Hindlimb muscle (tissue), 1 donor: ENCODE measurements around the gene TEDC2. TPM values are rescaled to one million over a fixed set of nuclear protein-coding genes. Genes with fewer than 3 reads are reported as not detected.

Experiments used
- DNase-seq: peaks from one replicate; pipeline ENCODE4 v3.0.0-alpha.2; 2013
- polyA plus RNA-seq: library from polyadenylated mRNA; unstranded; fragments of 120-200 nt; gene quantifications from one replicate; pipeline ENCODE4 v1.2.1, GENCODE V29; 2013; ENCODE audit not compliant: insufficient read length

The TEDC2 gene
- polyA plus RNA-seq, 1 donor = 5.6 TPM

GRCh38 chr16:2466667-2467527 is 7.0 kb downstream of the TEDC2 start:
- no peak for DNase-seq

GRCh38 chr16:2467528-2468232 is 7.8 kb downstream of the TEDC2 start:
- DNase-seq = peak; percentile 92

- DNase-seq = peak; percentile 52
Measured at GRCh38 chr16:2468233-2468724, 8.4 kb downstream of the TEDC2 start.

- DNase-seq = no peak
Measured at GRCh38 chr16:2468725-2469398, 9.0 kb downstream of the TEDC2 start.

- no peak for DNase-seq
Measured at GRCh38 chr16:2469399-2470233, 9.7 kb downstream of the TEDC2 start.

- no peak for DNase-seq
Measured at GRCh38 chr16:2470234-2470601, 10.3 kb downstream of the TEDC2 start.

- no peak for DNase-seq
Measured at GRCh38 chr16:2470603-2471015, 10.7 kb downstream of the TEDC2 start.

GRCh38 chr16:2471016-2471652 is 11.2 kb downstream of the TEDC2 start, which contains the start of gene NTN3:
Gene NTN3 (plus strand): TSS chr16:2471297. CDS start chr16:2471702, 405 bp downstream.
- DNase-seq = peak; percentile 67

GRCh38 chr16:2471653-2472487 is 12.0 kb downstream of the TEDC2 start:
- DNase-seq = no peak

- DNase-seq = no peak
Measured at GRCh38 chr16:2472488-2472864, 12.6 kb downstream of the TEDC2 start.

- no peak for DNase-seq
Measured at GRCh38 chr16:2472885-2473445, 13.1 kb downstream of the TEDC2 start.

- no peak for DNase-seq
Measured at GRCh38 chr16:2473446-2473926, 13.6 kb downstream of the TEDC2 start.

GRCh38 chr16:2473999-2474876 is 14.3 kb downstream of the TEDC2 start:
- DNase-seq = peak; percentile 51

- DNase-seq = peak; percentile 92
Measured at GRCh38 chr16:2474877-2475412, 15.0 kb downstream of the TEDC2 start, which contains the start of gene TBC1D24. Gene TBC1D24 (plus strand): TSS chr16:2475127. CDS start chr16:2496149, 21,022 bp downstream.

GRCh38 chr16:2475413-2476344 is 15.8 kb downstream of the TEDC2 start:
- DNase-seq = no peak

GRCh38 chr16:2476345-2476720 is 16.4 kb downstream of the TEDC2 start:
- DNase-seq = no peak

GRCh38 chr16:2476741-2477140 is 16.8 kb downstream of the TEDC2 start:
- no peak for DNase-seq

- no peak for DNase-seq
Measured at GRCh38 chr16:2477327-2477726, 17.4 kb downstream of the TEDC2 start.
